Naive thymus-derived CD4-positive, alpha-beta T cell (primary cell): Measurements from ENCODE around the gene RPL5. TPM values are rescaled to one million over a fixed set of nuclear protein-coding genes. Genes with fewer than 3 reads are reported as not detected.

Experiments
- ATAC-seq: fragments of 150-1000 bp; cut with Tn5 transposase; 2 replicates; pipeline ENCODE4 v1.10.0; 2021; ENCODE audit warnings: mild to moderate bottlenecking, moderate library complexity
- CTCF ChIA-PET: fragments of 350-600 bp; sonication (Branson Sonifier 250); formaldehyde crosslinking; loops from one replicate; lab custom pipeline; 2021; ENCODE audit warnings: antibody characterized with exemption; lab: Charles Lee
- POLR2A ChIA-PET: fragments of 350-600 bp; sonication (Branson Sonifier 250); formaldehyde crosslinking; loops from one replicate; lab custom pipeline; 2021; ENCODE audit warnings: antibody characterized with exemption, inconsistent platforms; lab: Charles Lee
- DNase-seq, 9 donors: peaks; one replicate each; pipeline versions ENCODE4 v3.0.0 to v3.0.0-alpha.2; 2020 to 2022; ENCODE audit warnings: mixed read lengths in 1 of 9
- H3K27ac ChIP-seq: one replicate; pipeline ENCODE4 v1.7.0; 2013; ENCODE audit warnings: mild to moderate bottlenecking, low read depth, low read length, moderate library complexity
- H3K27me3 ChIP-seq, 2 donors: one replicate each; pipeline ENCODE4 v1.7.0; 2013; ENCODE audit warnings: low read length in 2 of 2, mild to moderate bottlenecking in 2 of 2, moderate library complexity in 2 of 2; ENCODE audit not compliant: control insufficient read depth in 2 of 2, insufficient read depth in 2 of 2
- H3K36me3 ChIP-seq, 3 experiments: 1 replicate in 2 of 3; 2 replicates in 1 of 3; pipeline ENCODE4 v1.7.0; 2013; ENCODE audit warnings: low read length in 3 of 3, mild to moderate bottlenecking in 3 of 3, moderate library complexity in 1 of 3; ENCODE audit not compliant: insufficient read depth in 3 of 3, control insufficient read depth in 2 of 3
- H3K4me1 ChIP-seq, 2 donors: one replicate each; pipeline ENCODE4 v1.7.0; 2013; ENCODE audit warnings: low read length in 2 of 2, mild to moderate bottlenecking in 2 of 2, moderate library complexity in 1 of 2; ENCODE audit not compliant: control insufficient read depth in 2 of 2, insufficient read depth in 2 of 2
- H3K4me3 ChIP-seq: 2 replicates; pipeline ENCODE4 v1.7.0; 2013; ENCODE audit warnings: mild to moderate bottlenecking, low read length
- H3K9me3 ChIP-seq, 3 experiments: 1 replicate in 2 of 3; 2 replicates in 1 of 3; pipeline ENCODE4 v1.7.0; 2013; ENCODE audit warnings: low read length in 3 of 3; ENCODE audit not compliant: control insufficient read depth in 2 of 3
- H3K27ac Mint-ChIP-seq, 9 donors: one replicate each; pipeline ENCODE4 v1.8.0; 2020 to 2022; ENCODE audit warnings: mixed read lengths in 9 of 9, mild to moderate bottlenecking in 8 of 9, moderate library complexity in 5 of 9, inconsistent platforms in 2 of 9
- H3K27me3 Mint-ChIP-seq, 5 donors: one replicate each; pipeline ENCODE4 v1.8.0; 2021 to 2022; ENCODE audit warnings: mixed read lengths in 5 of 5, mild to moderate bottlenecking in 1 of 5
- H3K36me3 Mint-ChIP-seq, 5 donors: one replicate each; pipeline ENCODE4 v1.8.0; 2020 to 2022; ENCODE audit warnings: mixed read lengths in 5 of 5, mild to moderate bottlenecking in 3 of 5, inconsistent platforms in 1 of 5
- H3K4me1 Mint-ChIP-seq, 7 donors: one replicate each; pipeline ENCODE4 v1.8.0; 2020 to 2022; ENCODE audit warnings: mixed read lengths in 7 of 7, mild to moderate bottlenecking in 3 of 7, inconsistent platforms in 1 of 7
- H3K4me3 Mint-ChIP-seq, 10 donors: one replicate each; pipeline ENCODE4 v1.8.0; 2020 to 2022; ENCODE audit warnings: mild to moderate bottlenecking in 10 of 10, mixed read lengths in 10 of 10, moderate library complexity in 6 of 10, inconsistent platforms in 2 of 10
- H3K9me3 Mint-ChIP-seq, 11 donors: one replicate each; pipeline ENCODE4 v1.8.0; 2020 to 2022; ENCODE audit warnings: mixed read lengths in 11 of 11, mild to moderate bottlenecking in 4 of 11, inconsistent platforms in 1 of 11, moderate library complexity in 1 of 11
- intact Hi-C, 2 donors: fragments of 100-400 bp; cut with micrococcal nuclease; formaldehyde crosslinking; loops; one replicate each; pipeline ENCODE4 v1.15.1; 2023
- polyA plus RNA-seq, 2 donors: library from polyadenylated mRNA; unstranded; fragments of 300-500 nt; fragmentation: Illumina TruSeq; gene quantifications; one replicate each; pipeline ENCODE4 v1.2.3, GENCODE V29; 2021
- total RNA-seq, 6 experiments: library from RNA in 5 of 6; stranded (reverse) in 5 of 6; gene quantifications; 1 replicate in 5 of 6; 2 replicates in 1 of 6; pipeline ENCODE4 v1.2.3 and lab custom pipeline; 2021 to 2026

Gene RPL5
- total and polyA plus RNA-seq, 7 experiments from 2014 or later: 764 to 3,358 (median 1,635) TPM

GRCh38 chr1:92843429-92844352 is 11.9 kb downstream of the RPL5 start:
- peaks cover 0 to 14% of the 10 kb centered on the region in 2 donors for H3K4me1 ChIP-seq
- Mint-ChIP-seq H3K9me3 (no peaks in the 10 kb centered on the region), H3K27ac (peak overlapping the region in 5 of 9 donors; percentile 12 to 52 (median 21)), H3K36me3 (peaks cover 4 to 46% (median 31%) of the 10 kb centered on the region in 5 donors), H3K4me3 (no peak overlapping the region), H3K27me3 (no peaks in the 10 kb centered on the region), H3K4me1 (peaks cover 15 to 25% (median 21%) of the 10 kb centered on the region in 7 donors)
- ChIA-PET CTCF (interaction anchor here (1.6 kb wide), 1 partner anchor 150 kb away, joined by 4 read pairs; no protein-coding TSS in a partner anchor), POLR2A (interaction anchor here (0.7 to 1.6 kb wide), 2 partner anchors 12 to 199 kb away, joined by 3 to 7 read pairs; partner anchors contain the start of gene RPL5)
- no peaks in the 10 kb centered on the region for H3K9me3 ChIP-seq
- no peak for DNase-seq
- H3K4me3 ChIP-seq: no peak overlapping the region
- H3K36me3 ChIP-seq: peaks cover 21 to 54% (median 30%) of the 10 kb centered on the region in 3 experiments
- no peak for ATAC-seq
- no peak overlapping the region for H3K27ac ChIP-seq
- intact Hi-C loops: no loop called here
- no peaks in the 10 kb centered on the region for H3K27me3 ChIP-seq

- Mint-ChIP-seq H3K27me3 (no peaks in the 10 kb centered on the region), H3K4me3 (no peak overlapping the region), H3K4me1 (peaks cover 12 to 19% (median 15%) of the 10 kb centered on the region in 7 donors), H3K9me3 (no peaks in the 10 kb centered on the region), H3K27ac (peak overlapping the region in 1 of 9 donors; percentile 21), H3K36me3 (peaks cover 4 to 43% (median 27%) of the 10 kb centered on the region in 5 donors)
- CTCF ChIA-PET: no interaction called here
- intact Hi-C loops: no loop called here
- no peak overlapping the region for H3K4me3 ChIP-seq
- H3K27ac ChIP-seq: no peak overlapping the region
- no peaks in the 10 kb centered on the region for H3K9me3 ChIP-seq
- peaks cover 17 to 53% (median 25%) of the 10 kb centered on the region in 3 experiments for H3K36me3 ChIP-seq
- DNase-seq: no peak
- ATAC-seq: no peak
- H3K27me3 ChIP-seq: no peaks in the 10 kb centered on the region
- peaks cover 0 to 9% of the 10 kb centered on the region in 2 donors for H3K4me1 ChIP-seq
- POLR2A ChIA-PET: no interaction called here
Measured at GRCh38 chr1:92844439-92844838, 12.6 kb downstream of the RPL5 start.

GRCh38 chr1:92845908-92846307 is 14.1 kb downstream of the RPL5 start:
- no peak overlapping the region for H3K27ac ChIP-seq
- intact Hi-C loops: no loop called here
- H3K4me3 Mint-ChIP-seq: no peak overlapping the region
- DNase-seq: no peak
- peaks cover 4 to 8% (median 7%) of the 10 kb centered on the region in 7 donors for H3K4me1 Mint-ChIP-seq
- H3K36me3 ChIP-seq: peaks cover 11 to 50% (median 19%) of the 10 kb centered on the region in 3 experiments
- H3K27me3 Mint-ChIP-seq: no peaks in the 10 kb centered on the region
- no peaks in the 10 kb centered on the region for H3K9me3 Mint-ChIP-seq
- CTCF ChIA-PET: interaction anchor here (0.6 kb wide), 1 partner anchor 184 kb away, joined by 3 read pairs; no protein-coding TSS in a partner anchor
- POLR2A ChIA-PET: no interaction called here
- no peaks in the 10 kb centered on the region for H3K4me1 ChIP-seq
- H3K27me3 ChIP-seq: no peaks in the 10 kb centered on the region
- ATAC-seq: no peak
- peak overlapping the region in 5 of 9 donors; percentile 11 to 75 (median 32) for H3K27ac Mint-ChIP-seq
- H3K36me3 Mint-ChIP-seq: peaks cover 0 to 38% (median 21%) of the 10 kb centered on the region in 5 donors
- no peaks in the 10 kb centered on the region for H3K9me3 ChIP-seq
- H3K4me3 ChIP-seq: no peak overlapping the region

GRCh38 chr1:92848201-92848600 is 16.4 kb downstream of the RPL5 start:
- no peak for ATAC-seq
- intact Hi-C loops: no loop called here
- Histone ChIP-seq H3K9me3 (no peaks in the 10 kb centered on the region), H3K36me3 (peaks cover 10 to 30% (median 11%) of the 10 kb centered on the region in 3 experiments), H3K4me3 (no peak overlapping the region), H3K4me1 (no peaks in the 10 kb centered on the region), H3K27me3 (no peaks in the 10 kb centered on the region), H3K27ac (no peak overlapping the region)
- CTCF ChIA-PET: interaction anchor here (0.8 to 1.2 kb wide), 2 partner anchors 8 to 145 kb away, joined by 4 read pairs; no protein-coding TSS in a partner anchor
- Mint-ChIP-seq H3K27ac (peak overlapping the region in 8 of 9 donors; percentile 14 to 84 (median 60)), H3K4me1 (peaks cover 7 to 22% (median 16%) of the 10 kb centered on the region in 7 donors), H3K9me3 (no peaks in the 10 kb centered on the region), H3K4me3 (no peak overlapping the region), H3K27me3 (no peaks in the 10 kb centered on the region), H3K36me3 (peaks cover 0 to 31% (median 19%) of the 10 kb centered on the region in 5 donors)
- DNase-seq: no peak
- POLR2A ChIA-PET: interaction anchor here (1.2 kb wide), 1 partner anchor 8 kb away, joined by 4 read pairs; no protein-coding TSS in a partner anchor

- H3K27ac Mint-ChIP-seq: peak overlapping the region in 3 of 9 donors; percentile 29 to 53 (median 34)
- DNase-seq (no peak), ATAC-seq (no peak)
- peaks cover 5 to 23% (median 13%) of the 10 kb centered on the region in 5 donors for H3K36me3 Mint-ChIP-seq
- H3K36me3 ChIP-seq: peaks cover 7 to 17% (median 7%) of the 10 kb centered on the region in 3 experiments
- no peaks in the 10 kb centered on the region for H3K27me3 Mint-ChIP-seq
- intact Hi-C loops: no loop called here
- peaks cover 16 to 31% (median 26%) of the 10 kb centered on the region in 7 donors for H3K4me1 Mint-ChIP-seq
- POLR2A ChIA-PET: interaction anchor here (0.6 to 1.4 kb wide), 4 partner anchors 16 to 110 kb away, joined by 3 to 4 read pairs (median 3); partner anchors contain the start of gene RPL5
- H3K9me3 ChIP-seq: no peaks in the 10 kb centered on the region
- CTCF ChIA-PET: interaction anchor here (1.0 kb wide), 1 partner anchor 9 kb away, joined by 3 read pairs; no protein-coding TSS in a partner anchor
- H3K4me3 ChIP-seq: no peak overlapping the region
- peaks cover 0 to 4% (median 0%) of the 10 kb centered on the region in 11 donors for H3K9me3 Mint-ChIP-seq
- peak overlapping the region in 1 of 10 donors; percentile 10 for H3K4me3 Mint-ChIP-seq
- H3K4me1 ChIP-seq: no peaks in the 10 kb centered on the region
- H3K27ac ChIP-seq: no peak overlapping the region
- H3K27me3 ChIP-seq: no peaks in the 10 kb centered on the region
Measured at GRCh38 chr1:92850019-92850418, 18.2 kb downstream of the RPL5 start.

- H3K4me1 ChIP-seq: no peaks in the 10 kb centered on the region
- H3K9me3 Mint-ChIP-seq: peaks cover 0 to 4% (median 0%) of the 10 kb centered on the region in 11 donors
- ATAC-seq: no peak
- H3K36me3 ChIP-seq: peaks cover 3 to 17% (median 7%) of the 10 kb centered on the region in 3 experiments
- intact Hi-C loops: no loop called here
- ChIA-PET CTCF (interaction anchor here (0.8 kb wide), 1 partner anchor 108 kb away, joined by 3 read pairs; no protein-coding TSS in a partner anchor), POLR2A (no interaction called here)
- H3K27ac ChIP-seq: no peak overlapping the region
- no peak overlapping the region for H3K4me3 Mint-ChIP-seq
- H3K27ac Mint-ChIP-seq: peak overlapping the region in 4 of 9 donors; percentile 1 to 76 (median 22)
- H3K36me3 Mint-ChIP-seq: peaks cover 5 to 23% (median 14%) of the 10 kb centered on the region in 5 donors
- DNase-seq: no peak
- H3K9me3 ChIP-seq: no peaks in the 10 kb centered on the region
- H3K27me3 ChIP-seq: no peaks in the 10 kb centered on the region
- H3K4me3 ChIP-seq: no peak overlapping the region
- peaks cover 16 to 31% (median 26%) of the 10 kb centered on the region in 7 donors for H3K4me1 Mint-ChIP-seq
- no peaks in the 10 kb centered on the region for H3K27me3 Mint-ChIP-seq
Measured at GRCh38 chr1:92851729-92852128, 19.9 kb downstream of the RPL5 start.
